Measurements from ENCODE around the gene PERM1. TPM values are rescaled to one million over a fixed set of nuclear protein-coding genes. Genes with fewer than 3 reads are reported as not detected.
A peak's percentile ranks its signal among the peaks of the same experiment; 100 is the strongest.

The PERM1 gene
- total and polyA plus RNA-seq, 2 of the 13 experiments (the other 11 are each of a cell fraction or from before 2014, with no cell fraction given): 0.04 to 0.29 TPM

DNA sequence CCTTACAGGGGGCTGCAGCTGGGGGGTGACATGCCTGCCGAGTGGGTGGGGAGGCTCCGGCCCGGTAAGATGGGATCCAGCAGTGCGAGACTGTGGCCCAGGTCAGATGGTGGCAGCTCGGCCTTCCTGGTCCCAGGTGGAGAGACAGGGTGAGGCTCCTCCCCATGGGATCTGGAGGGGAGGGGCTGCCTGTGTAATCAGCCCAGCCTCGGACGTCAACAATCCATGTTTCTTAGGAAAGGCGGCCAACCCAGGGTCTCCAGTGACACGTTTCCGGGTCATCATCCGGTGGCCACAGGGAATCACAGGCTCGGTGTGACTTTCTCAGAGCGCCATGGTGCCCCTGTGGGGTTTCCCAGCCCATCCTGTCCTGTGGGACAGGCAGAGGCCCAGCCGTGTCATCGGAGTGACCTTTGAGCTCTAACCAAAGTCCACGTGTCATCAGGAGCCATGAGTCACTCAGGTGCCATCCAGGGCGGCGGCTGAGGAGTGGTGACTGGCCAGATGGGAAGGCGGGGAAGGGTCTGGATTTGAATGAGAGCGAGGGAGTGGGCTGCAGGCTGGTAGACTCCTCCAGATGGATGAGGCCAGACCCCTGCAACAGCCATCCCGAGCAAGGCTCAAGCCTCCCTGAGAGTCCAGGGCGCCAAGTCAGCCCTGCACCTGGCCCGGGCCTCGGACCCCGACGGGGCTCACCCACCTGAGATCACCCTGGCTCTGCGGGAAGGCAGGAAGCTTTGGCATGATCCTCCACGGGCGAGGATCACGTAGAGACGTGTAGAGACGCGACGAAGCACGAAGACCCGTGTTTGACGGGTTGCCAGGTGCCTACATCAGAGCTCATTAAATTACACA, 24.6 kb upstream of the PERM1 start (continued):
- TF ChIP-seq, protein P1, sequence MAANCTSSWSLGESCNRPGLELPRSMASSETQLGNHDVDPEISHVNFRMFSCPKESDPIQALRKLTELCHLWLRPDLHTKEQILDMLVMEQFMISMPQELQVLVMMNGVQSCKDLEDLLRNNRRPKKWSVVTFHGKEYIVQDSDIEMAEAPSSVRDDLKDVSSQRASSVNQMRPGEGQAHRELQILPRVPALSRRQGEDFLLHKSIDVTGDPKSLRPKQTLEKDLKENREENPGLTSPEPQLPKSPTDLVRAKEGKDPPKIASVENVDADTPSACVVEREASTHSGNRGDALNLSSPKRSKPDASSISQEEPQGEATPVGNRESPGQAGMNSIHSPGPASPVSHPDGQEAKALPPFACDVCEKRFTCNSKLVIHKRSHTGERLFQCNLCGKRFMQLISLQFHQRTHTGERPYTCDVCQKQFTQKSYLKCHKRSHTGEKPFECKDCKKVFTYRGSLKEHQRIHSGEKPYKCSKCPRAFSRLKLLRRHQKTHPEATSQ (CRISPR knock-in tag; IDR thresholded peaks at IDR 0.05; ENCODE audit: borderline replicate concordance): peak; percentile 27; the same call in 1 of the 2 replicates
- TF ChIP-seq ZNF12 (CRISPR knock-in tag; IDR thresholded peaks at IDR 0.05): no peak; the same call in 1 of the 2 replicates
- TF ChIP-seq ZBTB7A (CRISPR knock-in tag; IDR thresholded peaks at IDR 0.05): peak; percentile 81
- TF ChIP-seq SAFB2 (CRISPR knock-in tag; IDR thresholded peaks at IDR 0.05; ENCODE audit: borderline replicate concordance, low read depth): no peak
- peak; percentile 84; the same call in 1 of the 2 replicates for TF ChIP-seq RFXAP (CRISPR knock-in tag; IDR thresholded peaks at IDR 0.05; ENCODE audit: borderline replicate concordance)
- no peak for TF ChIP-seq ZNF883 (CRISPR knock-in tag; IDR thresholded peaks at IDR 0.05; ENCODE audit: not compliant biosample characterization)
- TF ChIP-seq, protein P2, sequence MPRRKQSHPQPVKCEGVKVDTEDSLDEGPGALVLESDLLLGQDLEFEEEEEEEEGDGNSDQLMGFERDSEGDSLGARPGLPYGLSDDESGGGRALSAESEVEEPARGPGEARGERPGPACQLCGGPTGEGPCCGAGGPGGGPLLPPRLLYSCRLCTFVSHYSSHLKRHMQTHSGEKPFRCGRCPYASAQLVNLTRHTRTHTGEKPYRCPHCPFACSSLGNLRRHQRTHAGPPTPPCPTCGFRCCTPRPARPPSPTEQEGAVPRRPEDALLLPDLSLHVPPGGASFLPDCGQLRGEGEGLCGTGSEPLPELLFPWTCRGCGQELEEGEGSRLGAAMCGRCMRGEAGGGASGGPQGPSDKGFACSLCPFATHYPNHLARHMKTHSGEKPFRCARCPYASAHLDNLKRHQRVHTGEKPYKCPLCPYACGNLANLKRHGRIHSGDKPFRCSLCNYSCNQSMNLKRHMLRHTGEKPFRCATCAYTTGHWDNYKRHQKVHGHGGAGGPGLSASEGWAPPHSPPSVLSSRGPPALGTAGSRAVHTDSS (CRISPR knock-in tag; conservative IDR thresholded peaks at IDR 0.05): no peak
- peak; percentile 91; the same call in 1 of the 2 replicates for TF ChIP-seq HOXD1 (CRISPR knock-in tag; IDR thresholded peaks at IDR 0.05)
- TF ChIP-seq ZSCAN20 (CRISPR knock-in tag; IDR thresholded peaks at IDR 0.05; ENCODE audit: borderline replicate concordance): 0 out of 2 replicates have a peak, but pooled peaks have one; percentile 48
- no peak for TF ChIP-seq FOXM1 (CRISPR knock-in tag; IDR thresholded peaks at IDR 0.05)
- TF ChIP-seq ZNF205 (CRISPR knock-in tag; IDR thresholded peaks at IDR 0.05): peak; percentile 80; the same call in 1 of the 2 replicates
- TF ChIP-seq MIER2 (CRISPR knock-in tag; IDR thresholded peaks at IDR 0.05): peak; percentile 28; the same call in 1 of the 2 replicates
- TF ChIP-seq JUNB (CRISPR knock-in tag; IDR thresholded peaks at IDR 0.05; ENCODE audit: borderline replicate concordance): peak; percentile 98
- TF ChIP-seq IRX3 (CRISPR knock-in tag; IDR thresholded peaks at IDR 0.05; ENCODE audit: borderline replicate concordance, low read depth): no peak
- no peak for TF ChIP-seq ZNF816 (CRISPR knock-in tag; IDR thresholded peaks at IDR 0.05; ENCODE audit: borderline replicate concordance)
- peak; percentile 50; the same call in 1 of the 2 replicates for TF ChIP-seq ZNF230 (CRISPR knock-in tag; IDR thresholded peaks at IDR 0.05)
- TF ChIP-seq, protein P3, sequence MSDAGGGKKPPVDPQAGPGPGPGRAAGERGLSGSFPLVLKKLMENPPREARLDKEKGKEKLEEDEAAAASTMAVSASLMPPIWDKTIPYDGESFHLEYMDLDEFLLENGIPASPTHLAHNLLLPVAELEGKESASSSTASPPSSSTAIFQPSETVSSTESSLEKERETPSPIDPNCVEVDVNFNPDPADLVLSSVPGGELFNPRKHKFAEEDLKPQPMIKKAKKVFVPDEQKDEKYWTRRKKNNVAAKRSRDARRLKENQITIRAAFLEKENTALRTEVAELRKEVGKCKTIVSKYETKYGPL (CRISPR knock-in tag; IDR thresholded peaks at IDR 0.05): 0 out of 2 replicates have a peak, but pooled peaks have one; percentile 22
- TF ChIP-seq EP300 (IDR thresholded peaks at IDR 0.05; ENCODE audit: low read depth in 2 of 2, low read length in 2 of 2): peak; percentile 85
- TF ChIP-seq EP300 (CRISPR knock-in tag; IDR thresholded peaks at IDR 0.05; ENCODE audit: borderline replicate concordance): peak; percentile 70
- TF ChIP-seq, protein P4, sequence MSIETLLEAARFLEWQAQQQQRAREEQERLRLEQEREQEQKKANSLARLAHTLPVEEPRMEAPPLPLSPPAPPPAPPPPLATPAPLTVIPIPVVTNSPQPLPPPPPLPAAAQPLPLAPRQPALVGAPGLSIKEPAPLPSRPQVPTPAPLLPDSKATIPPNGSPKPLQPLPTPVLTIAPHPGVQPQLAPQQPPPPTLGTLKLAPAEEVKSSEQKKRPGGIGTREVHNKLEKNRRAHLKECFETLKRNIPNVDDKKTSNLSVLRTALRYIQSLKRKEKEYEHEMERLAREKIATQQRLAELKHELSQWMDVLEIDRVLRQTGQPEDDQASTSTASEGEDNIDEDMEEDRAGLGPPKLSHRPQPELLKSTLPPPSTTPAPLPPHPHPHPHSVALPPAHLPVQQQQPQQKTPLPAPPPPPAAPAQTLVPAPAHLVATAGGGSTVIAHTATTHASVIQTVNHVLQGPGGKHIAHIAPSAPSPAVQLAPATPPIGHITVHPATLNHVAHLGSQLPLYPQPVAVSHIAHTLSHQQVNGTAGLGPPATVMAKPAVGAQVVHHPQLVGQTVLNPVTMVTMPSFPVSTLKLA (IDR thresholded peaks at IDR 0.05): peak; percentile 84
